ENCODE results near the gene FSCB.
"Not testable (repeated sequence)": the region's sequence is repeated elsewhere in the genome, so short reads cannot be mapped to it uniquely, and the experiment has no call there.

Gene FSCB

DNA sequence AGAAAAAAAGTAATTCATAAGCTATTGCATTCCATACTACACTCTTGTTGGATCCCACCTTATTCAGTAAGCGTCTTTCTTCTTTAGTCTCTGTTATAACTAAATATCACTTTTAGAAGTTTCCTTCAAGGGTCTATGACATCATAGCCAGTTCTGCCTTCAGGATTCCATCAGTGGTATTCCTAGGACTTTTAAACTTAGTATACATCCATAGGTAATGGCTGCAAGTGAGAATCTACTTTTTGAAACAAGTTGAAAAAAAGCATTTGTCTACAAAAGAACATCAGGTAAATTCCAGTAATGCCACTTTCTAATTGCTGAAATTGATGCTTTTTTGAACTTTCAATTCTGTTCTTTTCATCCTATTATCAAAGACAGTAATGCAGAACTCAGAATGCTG, at the start of gene FSCB:
Gene FSCB, minus strand, starts transcription at position 101 of the 400 bp plus-strand sequence. CDS start 296 bp downstream, outside the sequence.
- DNase-seq, result no peak

GRCh38 chr14:44531658-44532057, 24.6 kb upstream of the FSCB start:
- DNase-seq, result no peak

DNA sequence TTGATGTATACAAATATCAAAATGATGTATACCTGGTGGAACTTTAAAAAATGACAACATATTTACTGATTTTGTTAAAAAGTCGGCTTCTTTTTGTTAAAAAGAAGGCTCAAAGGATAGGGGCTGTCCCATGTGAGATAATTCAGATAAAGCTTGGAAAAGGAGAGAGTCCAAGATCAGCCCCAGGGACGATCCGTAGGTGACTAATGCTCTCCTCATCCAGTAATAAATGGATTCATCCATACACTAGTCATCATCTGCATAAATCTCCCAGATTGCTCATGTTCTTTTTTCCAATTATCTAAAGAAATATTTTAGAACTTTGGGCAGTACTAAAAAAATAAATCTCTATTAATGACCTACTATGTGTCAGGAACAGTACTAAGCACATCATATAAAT, 23.4 kb upstream of the FSCB start:
- DNase-seq, result no peak

- no peak for DNase-seq
Observed at GRCh38 chr14:44529026-44529425, 21.9 kb upstream of the FSCB start.

GRCh38 chr14:44528180-44528579, 21.1 kb upstream of the FSCB start:
- no peak for DNase-seq

GRCh38 chr14:44525237-44525636, 18.2 kb upstream of the FSCB start:
- DNase-seq, result no peak

DNA sequence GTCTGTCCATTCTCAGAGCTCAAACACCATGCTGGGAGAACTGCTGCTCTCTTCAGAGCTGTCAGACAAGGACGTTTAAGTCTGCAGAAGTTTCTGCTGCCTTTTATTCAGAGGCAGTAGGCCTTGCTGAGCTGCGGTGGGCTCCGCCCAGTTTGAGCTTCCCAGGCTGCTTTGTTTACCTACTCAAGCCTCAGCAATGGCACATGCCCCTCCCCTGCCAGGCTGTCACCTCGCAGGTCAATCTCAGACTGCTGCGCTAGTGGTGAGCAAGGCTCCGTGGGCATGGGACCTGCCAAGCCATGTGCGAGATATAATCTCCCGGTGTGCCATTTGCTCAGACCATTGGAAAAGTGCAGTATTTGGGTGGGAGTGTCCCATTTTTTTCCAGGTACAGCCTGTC, 8.6 kb upstream of the FSCB start:
- not testable (repeated sequence) for DNase-seq

- DNase-seq, result no peak
Observed at GRCh38 chr14:44508834-44509233, 1.8 kb upstream of the FSCB start.

- no peak for DNase-seq
Observed at GRCh38 chr14:44505588-44505987, 1.5 kb downstream of the FSCB start.

DNA sequence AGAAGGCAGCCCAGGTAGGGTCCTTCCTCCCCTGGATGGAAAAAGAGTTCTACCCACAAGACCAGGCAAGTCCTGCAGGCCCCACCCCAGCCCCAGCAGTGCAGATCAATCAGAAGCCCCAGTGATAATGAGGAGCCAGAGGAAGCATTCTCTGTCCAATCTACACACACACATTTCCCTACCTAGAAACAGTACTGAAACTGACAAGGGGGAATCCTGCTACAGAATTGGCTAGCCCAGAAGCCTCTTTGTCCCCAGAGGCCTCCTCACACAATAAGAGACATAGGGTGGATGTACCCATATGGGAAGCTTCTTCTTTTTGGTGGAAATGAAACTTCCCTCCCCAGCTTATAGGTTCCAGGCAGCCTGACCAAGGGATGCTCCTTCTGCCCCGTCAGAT, 9.9 kb downstream of the FSCB start:
- DNase-seq, result no peak

- DNase-seq, result no peak
Observed at GRCh38 chr14:44494137-44494536, 12.9 kb downstream of the FSCB start.

GRCh38 chr14:44490966-44491365, 16.1 kb downstream of the FSCB start:
- DNase-seq, result no peak

DNA sequence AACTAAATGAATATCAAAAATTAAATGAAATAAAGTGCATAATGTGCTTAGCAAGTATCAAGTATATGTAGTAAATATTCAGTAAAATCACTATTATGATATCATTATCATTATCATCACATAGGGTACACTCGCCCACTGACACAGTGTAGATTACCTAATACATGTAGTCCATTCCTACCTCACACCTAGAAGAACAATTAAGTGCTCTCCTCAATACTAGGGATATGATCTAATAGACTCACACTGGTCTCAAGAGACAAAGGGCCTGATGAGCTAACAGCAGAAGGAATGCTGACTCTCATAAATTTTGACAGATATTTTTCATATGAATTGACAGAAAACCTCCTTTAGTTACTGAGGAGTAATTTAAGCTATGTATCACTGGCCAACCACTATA, 29.1 kb downstream of the FSCB start:
- DNase-seq, result no peak

- no peak for DNase-seq
Observed at GRCh38 chr14:44468771-44469170, 38.3 kb downstream of the FSCB start.

DNA sequence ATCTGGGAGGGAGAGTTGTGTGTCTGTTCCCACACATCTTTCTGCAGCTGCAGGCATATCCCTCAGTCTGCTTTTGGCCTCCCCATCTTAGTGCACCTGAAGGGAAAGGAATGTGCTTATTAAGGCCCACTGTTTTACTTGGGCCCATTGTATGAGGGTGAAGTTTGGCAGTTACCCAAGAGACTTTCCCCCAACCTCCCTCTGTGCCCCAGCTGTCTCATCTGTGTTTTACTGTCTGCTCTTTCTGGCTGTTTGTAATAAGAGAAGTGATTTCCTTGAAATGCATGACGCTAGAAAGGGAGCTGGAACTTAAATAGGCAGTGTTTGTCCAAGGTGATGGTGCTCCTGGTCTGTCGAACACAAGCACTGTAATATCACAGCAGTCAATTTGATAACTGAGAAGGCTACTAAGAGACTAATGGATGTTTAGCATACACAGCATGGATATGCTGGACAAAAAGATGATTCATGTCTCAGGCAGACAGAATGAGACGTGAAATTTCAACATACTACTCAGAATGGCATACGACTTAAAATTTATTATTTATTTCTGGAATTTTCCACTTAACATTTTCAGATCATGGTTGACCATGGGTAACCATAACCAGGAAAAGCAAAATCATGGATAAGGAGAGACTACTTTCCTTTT, 43.6 kb downstream of the FSCB start:
- no peak for DNase-seq

DNA sequence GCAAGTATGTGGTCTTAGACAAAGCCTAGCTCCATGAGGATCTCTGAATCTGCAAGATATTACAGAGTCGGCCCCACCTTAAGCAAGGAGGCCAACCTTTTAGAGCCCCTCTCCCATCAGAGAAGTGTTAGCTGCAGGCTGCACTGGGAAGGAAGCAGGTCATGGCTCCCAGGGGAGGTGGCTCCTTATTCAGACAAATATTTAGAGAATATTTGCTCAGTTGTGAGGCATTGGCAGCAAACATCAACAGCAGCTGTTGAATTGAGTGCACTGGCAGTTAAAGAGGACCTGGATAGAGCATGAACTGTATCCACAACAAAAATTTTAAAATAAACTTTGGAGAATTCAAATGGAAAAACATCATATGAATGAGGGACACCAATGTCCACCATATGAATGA, 44.7 kb downstream of the FSCB start:
- DNase-seq, result no peak

DNA sequence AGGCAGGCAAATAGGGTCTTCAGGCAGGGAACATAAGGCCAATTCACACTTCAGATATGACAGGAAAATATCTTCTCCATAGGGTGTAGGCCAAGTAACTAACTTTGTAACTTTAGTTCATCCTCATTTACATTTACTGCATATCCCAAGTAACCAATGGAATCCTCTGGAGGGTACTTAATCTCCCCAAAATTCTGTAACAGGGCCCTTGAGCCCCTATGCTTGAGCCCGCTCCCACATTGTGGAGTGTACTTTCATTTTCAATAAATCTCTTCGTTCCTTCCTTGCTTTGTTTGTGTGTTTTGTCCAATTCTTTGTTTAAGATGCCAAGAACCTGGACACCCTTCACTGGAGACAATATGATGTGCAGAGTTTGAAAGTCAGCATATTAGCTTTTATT, 45.3 kb downstream of the FSCB start:
- DNase-seq, result no peak

Data from AML-193 (cell line).